ENCODE results near the gene THSD4. TPM values are rescaled to one million over a fixed set of nuclear protein-coding genes. Genes with fewer than 3 reads are reported as not detected.

THSD4 gene
- 42.6 and 84.0 TPM in 2 replicates for total RNA-seq

GRCh38 chr15:71114887-71115566 is at the start of gene THSD4:
Gene THSD4 (plus strand): TSS chr15:71115471.

GRCh38 chr15:71810256-71811035 is 695.2 kb downstream of the THSD4 start, which contains the start of gene NR2E3:
Gene NR2E3 (plus strand): TSS chr15:71810554. CDS start chr15:71810744, 190 bp downstream.

Other genes with a start within 250 kb of the THSD4 start
- 3.4 and 5.2 TPM in 2 replicates for gene THAP10, start 223.0 kb upstream of the THSD4 start, total RNA-seq
- gene LRRC49, start 222.6 kb upstream of the THSD4 start, total RNA-seq = 12.4 and 13.0 TPM in 2 replicates